ENCODE results near the gene FKBP1B.

DNA sequence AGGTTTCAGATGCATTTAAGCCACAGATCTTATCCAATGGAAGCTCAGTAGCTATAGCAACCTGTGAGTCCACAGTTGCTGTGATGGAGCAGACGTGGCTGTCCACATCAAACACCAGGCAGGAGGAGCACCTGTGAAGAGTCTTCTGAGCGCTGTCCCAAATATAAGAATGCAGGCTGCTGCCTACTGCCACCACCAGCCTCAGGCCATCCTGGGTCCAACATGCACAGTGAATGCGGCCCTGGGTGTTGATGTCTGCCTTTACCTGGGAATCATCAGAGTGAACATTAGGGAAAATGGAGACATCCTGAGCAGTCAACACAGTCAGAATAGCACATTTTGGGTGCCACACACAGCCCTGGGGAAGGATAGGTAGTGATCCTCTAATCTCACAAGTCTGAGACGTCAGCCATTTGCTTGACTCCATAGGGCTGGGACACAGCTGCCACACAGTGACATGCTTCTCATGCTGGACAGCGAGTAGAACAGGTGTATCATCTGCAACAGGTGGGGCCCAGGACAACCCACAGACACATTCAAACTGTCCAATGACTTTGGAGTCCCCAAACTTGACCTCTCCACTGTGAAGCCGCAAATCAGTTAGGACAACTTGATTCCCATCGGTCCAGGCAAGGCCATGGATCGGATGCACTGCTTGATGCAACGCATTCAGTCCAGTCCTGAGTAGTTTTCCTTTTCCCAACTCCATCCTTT is 10.6 kb upstream of the FKBP1B start:
- TF ChIP-seq CTCF (IDR thresholded peaks at IDR 0.05) = no peak
- TF ChIP-seq POLR2A (IDR thresholded peaks at IDR 0.05) = no peak
